DOHH2 (cell line): ENCODE data around the gene IRS2.

Experiments used
- H3F3A ChIP-seq: fragments of 200-600 bp; sonication (generic), shearing (Covaris generic); 2 replicates; pipeline ENCODE4 v1.6.0; 2016; ENCODE audit warnings: antibody characterized with exemption, mild to moderate bottlenecking; ENCODE audit not compliant: control insufficient read depth, insufficient read depth
- H3K27ac ChIP-seq: fragments of 200-600 bp; sonication (generic); 2 replicates; pipeline ENCODE4 v1.5.1; 2014; ENCODE audit warnings: low read depth, mild to moderate bottlenecking, low read length, moderate library complexity
- H3K27me3 ChIP-seq: fragments of 200-600 bp; sonication (generic); 2 replicates; pipeline ENCODE4 v1.6.1; 2014; ENCODE audit warnings: mild to moderate bottlenecking, low read length, mixed read lengths; ENCODE audit not compliant: control insufficient read depth
- H3K36me3 ChIP-seq: fragments of 200-600 bp; sonication (generic); 2 replicates; pipeline ENCODE4 v1.6.1; 2014; ENCODE audit warnings: mild to moderate bottlenecking, low read length, moderate library complexity, mixed read lengths; ENCODE audit not compliant: control insufficient read depth
- H3K4me1 ChIP-seq: fragments of 200-600 bp; sonication (generic); 2 replicates; pipeline ENCODE4 v1.6.1; 2014; ENCODE audit warnings: mild to moderate bottlenecking, low read length, mixed read lengths; ENCODE audit not compliant: control insufficient read depth
- H3K4me2 ChIP-seq: fragments of 200-600 bp; sonication (generic); 2 replicates; pipeline ENCODE4 v1.6.0; 2014; ENCODE audit warnings: mild to moderate bottlenecking, low read length, moderate library complexity
- H3K4me3 ChIP-seq: fragments of 200-600 bp; sonication (generic); 2 replicates; pipeline ENCODE4 v1.5.1; 2014; ENCODE audit warnings: mild to moderate bottlenecking, low read length, mixed read lengths
- H3K79me2 ChIP-seq: fragments of 200-600 bp; sonication (generic); 2 replicates; pipeline ENCODE4 v1.6.1; 2014; ENCODE audit warnings: mild to moderate bottlenecking, low read length, mixed read lengths; ENCODE audit not compliant: control insufficient read depth
- H3K9me2 ChIP-seq: fragments of 200-600 bp; sonication (generic); replicated peaks from 2 replicates; pipeline ENCODE4 v1.6.1; 2014; ENCODE audit warnings: mild to moderate bottlenecking, low read length, mixed read lengths; ENCODE audit not compliant: control insufficient read depth
- H3K9me3 ChIP-seq: fragments of 200-600 bp; sonication (generic); 2 replicates; pipeline ENCODE4 v1.6.1; 2014; ENCODE audit warnings: antibody characterized with exemption, low read length, mixed read lengths; ENCODE audit not compliant: control insufficient read depth, insufficient read depth
- H4K20me1 ChIP-seq: fragments of 200-600 bp; sonication (generic); 2 replicates; pipeline ENCODE4 v1.6.0; 2014; ENCODE audit warnings: low read depth, mild to moderate bottlenecking, antibody characterized with exemption, low read length, moderate library complexity; ENCODE audit not compliant: control insufficient read depth, insufficient read depth
- EZH2phosphoT487 ChIP-seq: fragments of 200-600 bp; sonication (generic); IDR thresholded peaks from 2 replicates; pipeline ENCODE4 v1.6.1; 2017; ENCODE audit warnings: borderline replicate concordance, mild to moderate bottlenecking, antibody characterized with exemption, low read length, moderate library complexity, mixed read lengths
- TF ChIP-seq, protein P1 (sequence below): fragments of 200-600 bp; sonication (generic); IDR thresholded peaks from one replicate; pipeline ENCODE4 v1.5.1; 2014; ENCODE audit warnings: antibody characterized with exemption, mild to moderate bottlenecking, low read depth, low read length; ENCODE audit not compliant: poor library complexity, severe bottlenecking

IRS2 gene

DNA sequence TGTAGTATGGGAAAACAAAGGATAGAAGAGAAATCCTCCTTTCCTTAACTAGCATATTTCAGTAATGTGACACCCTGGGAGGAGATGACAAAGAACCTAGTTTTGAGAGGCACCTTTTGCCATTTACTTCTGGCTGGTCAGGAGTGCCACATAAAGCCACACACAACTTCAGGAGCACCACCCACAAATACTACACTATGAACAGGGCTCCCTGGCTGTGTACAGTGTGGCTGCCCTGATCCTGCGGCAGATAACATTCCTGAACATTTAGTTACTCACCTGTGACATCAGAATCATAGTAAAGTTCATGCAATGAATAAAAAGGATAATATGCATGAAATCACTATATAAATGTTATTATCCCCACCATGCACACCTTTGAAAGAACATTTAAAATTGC, 17.4 kb upstream of the IRS2 start:
- Histone ChIP-seq H3F3A (no peaks in the 10 kb centered on the region), H3K4me3 (no peak overlapping the region), H3K27ac (no peak overlapping the region), H4K20me1 (no peaks in the 10 kb centered on the region), H3K4me1 (no peaks in the 10 kb centered on the region), H3K4me2 (no peak overlapping the region), H3K79me2 (no peaks in the 10 kb centered on the region), H3K36me3 (no peaks in the 10 kb centered on the region), H3K9me3 (no peaks in the 10 kb centered on the region), H3K9me2 (no peaks in the 10 kb centered on the region), H3K27me3 (no peaks in the 10 kb centered on the region)
- TF ChIP-seq, protein P1, sequence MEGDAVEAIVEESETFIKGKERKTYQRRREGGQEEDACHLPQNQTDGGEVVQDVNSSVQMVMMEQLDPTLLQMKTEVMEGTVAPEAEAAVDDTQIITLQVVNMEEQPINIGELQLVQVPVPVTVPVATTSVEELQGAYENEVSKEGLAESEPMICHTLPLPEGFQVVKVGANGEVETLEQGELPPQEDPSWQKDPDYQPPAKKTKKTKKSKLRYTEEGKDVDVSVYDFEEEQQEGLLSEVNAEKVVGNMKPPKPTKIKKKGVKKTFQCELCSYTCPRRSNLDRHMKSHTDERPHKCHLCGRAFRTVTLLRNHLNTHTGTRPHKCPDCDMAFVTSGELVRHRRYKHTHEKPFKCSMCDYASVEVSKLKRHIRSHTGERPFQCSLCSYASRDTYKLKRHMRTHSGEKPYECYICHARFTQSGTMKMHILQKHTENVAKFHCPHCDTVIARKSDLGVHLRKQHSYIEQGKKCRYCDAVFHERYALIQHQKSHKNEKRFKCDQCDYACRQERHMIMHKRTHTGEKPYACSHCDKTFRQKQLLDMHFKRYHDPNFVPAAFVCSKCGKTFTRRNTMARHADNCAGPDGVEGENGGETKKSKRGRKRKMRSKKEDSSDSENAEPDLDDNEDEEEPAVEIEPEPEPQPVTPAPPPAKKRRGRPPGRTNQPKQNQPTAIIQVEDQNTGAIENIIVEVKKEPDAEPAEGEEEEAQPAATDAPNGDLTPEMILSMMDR, result no peak
- no peak for TF ChIP-seq EZH2phosphoT487

DNA sequence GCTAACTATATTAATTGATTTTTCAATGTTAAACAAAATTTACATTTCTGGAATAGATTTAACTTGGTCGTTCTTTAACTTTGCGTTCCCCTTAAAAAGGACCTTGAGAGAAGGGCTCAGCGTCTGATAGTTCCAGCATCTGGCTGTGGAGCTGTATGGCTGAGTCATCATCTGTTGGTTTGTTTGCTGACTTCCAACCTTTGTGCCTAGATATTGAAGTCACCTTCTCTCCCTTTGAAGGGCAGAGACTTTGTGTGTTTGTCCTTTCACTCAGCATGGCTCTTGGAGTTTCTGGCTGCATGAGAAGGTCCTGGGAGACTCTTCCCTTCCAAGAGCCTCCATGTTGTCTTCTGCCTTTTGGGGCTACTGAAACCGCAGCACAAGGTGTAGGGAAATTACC, 16.6 kb upstream of the IRS2 start:
- Histone ChIP-seq H3K4me3 (no peak overlapping the region), H3K9me3 (no peaks in the 10 kb centered on the region), H4K20me1 (no peaks in the 10 kb centered on the region), H3F3A (no peaks in the 10 kb centered on the region), H3K9me2 (no peaks in the 10 kb centered on the region), H3K4me1 (no peaks in the 10 kb centered on the region), H3K27me3 (no peaks in the 10 kb centered on the region), H3K4me2 (no peak overlapping the region), H3K79me2 (no peaks in the 10 kb centered on the region), H3K36me3 (no peaks in the 10 kb centered on the region), H3K27ac (no peak overlapping the region)
- TF ChIP-seq, protein P1, result no peak
- TF ChIP-seq EZH2phosphoT487, result no peak

DNA sequence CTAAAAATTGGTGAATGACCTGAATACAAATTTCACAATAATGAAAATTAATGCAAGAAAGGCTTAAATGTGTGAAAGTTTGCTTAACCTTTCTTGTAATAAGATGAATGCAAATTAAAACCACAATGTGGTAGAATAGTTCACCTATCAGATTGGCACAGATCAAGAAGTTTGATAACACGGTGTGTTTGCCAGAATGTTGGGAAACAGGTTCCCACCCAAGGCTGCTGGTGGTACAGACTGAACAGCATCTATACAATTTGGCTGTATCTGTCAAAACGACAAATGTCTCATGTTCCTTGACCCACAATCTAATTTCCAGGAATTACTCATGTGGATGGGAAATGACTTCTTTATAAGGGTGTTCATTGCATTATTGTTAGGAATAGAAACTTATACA, 8.6 kb upstream of the IRS2 start:
- Histone ChIP-seq H3K9me3 (no peaks in the 10 kb centered on the region), H3K27me3 (no peaks in the 10 kb centered on the region), H3K9me2 (no peaks in the 10 kb centered on the region), H3K79me2 (no peaks in the 10 kb centered on the region), H3K4me2 (no peak overlapping the region), H3K36me3 (no peaks in the 10 kb centered on the region), H3K27ac (no peak overlapping the region), H3F3A (no peaks in the 10 kb centered on the region), H4K20me1 (no peaks in the 10 kb centered on the region), H3K4me3 (no peak overlapping the region), H3K4me1 (no peaks in the 10 kb centered on the region)
- TF ChIP-seq, protein P1, result no peak
- no peak for TF ChIP-seq EZH2phosphoT487

DNA sequence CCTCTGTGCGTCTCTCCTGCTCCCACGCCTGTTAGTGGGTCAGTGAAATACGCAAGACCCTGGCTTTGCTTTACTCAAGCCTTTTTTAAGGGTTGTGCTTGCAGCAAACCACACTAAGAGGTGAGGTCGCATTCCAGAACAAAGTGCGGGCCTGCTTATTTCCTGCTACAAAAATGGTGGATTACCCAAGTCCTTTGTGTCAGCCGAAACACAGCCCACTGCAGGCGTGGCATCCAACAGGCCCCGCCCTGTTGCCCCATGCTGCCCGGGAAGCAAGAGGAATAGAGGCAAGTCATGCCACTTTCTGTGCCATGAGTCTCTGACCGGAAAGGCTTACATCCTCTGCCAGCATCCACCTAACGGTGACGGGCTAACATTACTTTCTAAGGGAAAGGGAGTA, 7.7 kb upstream of the IRS2 start:
- H3F3A ChIP-seq, result no peaks in the 10 kb centered on the region
- H3K36me3 ChIP-seq, result no peaks in the 10 kb centered on the region
- no peaks in the 10 kb centered on the region for H3K79me2 ChIP-seq
- no peak for TF ChIP-seq EZH2phosphoT487
- TF ChIP-seq, protein P1, result no peak
- H3K4me1 ChIP-seq, result no peaks in the 10 kb centered on the region
- no peak overlapping the region for H3K4me3 ChIP-seq
- H3K4me2 ChIP-seq, result no peak overlapping the region
- H3K27ac ChIP-seq, result no peak overlapping the region
- no peaks in the 10 kb centered on the region for H3K27me3 ChIP-seq
- no peaks in the 10 kb centered on the region for H3K9me3 ChIP-seq
- no peaks in the 10 kb centered on the region for H4K20me1 ChIP-seq
- no peaks in the 10 kb centered on the region for H3K9me2 ChIP-seq
